Measurements from ENCODE around the gene DENND5A.
"Not testable (repeated sequence)": the region's sequence is repeated elsewhere in the genome, so short reads cannot be mapped to it uniquely, and the experiment has no call there.

The DENND5A gene

GRCh38 chr11:9211322-9211721, 53.8 kb downstream of the DENND5A start:
- no peak for DNase-seq (ENCODE audit: low read depth, low spot score)

- DNase-seq (ENCODE audit: low read depth, low spot score): no peak
Observed at GRCh38 chr11:9210922-9211320, 54.2 kb downstream of the DENND5A start.

- no peak for DNase-seq (ENCODE audit: low read depth, low spot score)
Observed at GRCh38 chr11:9210224-9210921, 54.8 kb downstream of the DENND5A start.

- DNase-seq (ENCODE audit: low read depth, low spot score): not testable (repeated sequence)
Observed at GRCh38 chr11:9209604-9210003, 55.5 kb downstream of the DENND5A start.

- DNase-seq (ENCODE audit: low read depth, low spot score): no peak
Observed at GRCh38 chr11:9208726-9209501, 56.2 kb downstream of the DENND5A start.

- no peak for DNase-seq (ENCODE audit: low read depth, low spot score)
Observed at GRCh38 chr11:9207229-9207628, 57.9 kb downstream of the DENND5A start.

GRCh38 chr11:9206496-9206895, 58.7 kb downstream of the DENND5A start:
- no peak for DNase-seq (ENCODE audit: low read depth, low spot score)

GRCh38 chr11:9203691-9204311, 61.3 kb downstream of the DENND5A start:
- no peak for DNase-seq (ENCODE audit: low read depth, low spot score)

- no peak for DNase-seq (ENCODE audit: low read depth, low spot score)
Observed at GRCh38 chr11:9201372-9202162, 63.6 kb downstream of the DENND5A start.

GRCh38 chr11:9200471-9200870, 64.7 kb downstream of the DENND5A start:
- DNase-seq (ENCODE audit: low read depth, low spot score): no peak

GRCh38 chr11:9193316-9193715, 71.8 kb downstream of the DENND5A start:
- no peak for DNase-seq (ENCODE audit: low read depth, low spot score)

GRCh38 chr11:9192561-9192960, 72.6 kb downstream of the DENND5A start:
- DNase-seq (ENCODE audit: low read depth, low spot score): no peak

GRCh38 chr11:9190326-9191016, 74.7 kb downstream of the DENND5A start:
- DNase-seq (ENCODE audit: low read depth, low spot score): not testable (repeated sequence)

- not testable (repeated sequence) for DNase-seq (ENCODE audit: low read depth, low spot score)
Observed at GRCh38 chr11:9188860-9189259, 76.3 kb downstream of the DENND5A start.

- no peak for DNase-seq (ENCODE audit: low read depth, low spot score)
Observed at GRCh38 chr11:9187616-9188015, 77.5 kb downstream of the DENND5A start.

GRCh38 chr11:9184516-9184915, 80.6 kb downstream of the DENND5A start:
- DNase-seq (ENCODE audit: low read depth, low spot score): no peak

- no peak for DNase-seq (ENCODE audit: low read depth, low spot score)
Observed at GRCh38 chr11:9182180-9182871, 82.8 kb downstream of the DENND5A start.

GRCh38 chr11:9180784-9181183, 84.4 kb downstream of the DENND5A start:
- DNase-seq (ENCODE audit: low read depth, low spot score): no peak

- DNase-seq (ENCODE audit: low read depth, low spot score): no peak
Observed at GRCh38 chr11:9179141-9179540, 86.0 kb downstream of the DENND5A start.

GRCh38 chr11:9178716-9179115, 86.4 kb downstream of the DENND5A start:
- DNase-seq (ENCODE audit: low read depth, low spot score): no peak

All from activated CD4-positive, CD25-positive, alpha-beta regulatory T cell treated with anti-CD3 and anti-CD28 coated beads, Interleukin-2, amount 50 U/mL, for 16 hours (primary cell).